Smooth muscle cell of the brain vasculature (primary cell): ENCODE measurements around the gene NUAK1.

Experiments
- DNase-seq: peaks from one replicate; pipeline ENCODE4 v3.0.0-alpha.2; 2012; ENCODE audit warnings: low read depth, low spot score

NUAK1 gene

GRCh38 chr12:106130474-106131113 lies 8.2 kb downstream of the NUAK1 start:
- no peak for DNase-seq

- no peak for DNase-seq
Measured at GRCh38 chr12:106128585-106129328, 10.0 kb downstream of the NUAK1 start.

- no peak for DNase-seq
Measured at GRCh38 chr12:106127338-106128126, 11.2 kb downstream of the NUAK1 start.

- DNase-seq = no peak
Measured at GRCh38 chr12:106126441-106127337, 12.1 kb downstream of the NUAK1 start.

- DNase-seq = no peak
Measured at GRCh38 chr12:106125351-106126095, 13.2 kb downstream of the NUAK1 start.

GRCh38 chr12:106123551-106124081 lies 15.1 kb downstream of the NUAK1 start:
- no peak for DNase-seq

GRCh38 chr12:106123110-106123509 lies 15.6 kb downstream of the NUAK1 start:
- no peak for DNase-seq

- DNase-seq = no peak
Measured at GRCh38 chr12:106122004-106122403, 16.8 kb downstream of the NUAK1 start.

- no peak for DNase-seq
Measured at GRCh38 chr12:106120519-106121105, 18.1 kb downstream of the NUAK1 start.

GRCh38 chr12:106119301-106119700 lies 19.5 kb downstream of the NUAK1 start:
- no peak for DNase-seq

- DNase-seq = no peak
Measured at GRCh38 chr12:106118381-106119130, 20.2 kb downstream of the NUAK1 start.

GRCh38 chr12:106115440-106115839 lies 23.3 kb downstream of the NUAK1 start:
- DNase-seq = no peak

GRCh38 chr12:106114447-106115068 lies 24.2 kb downstream of the NUAK1 start:
- DNase-seq = no peak

GRCh38 chr12:106113824-106114446 lies 24.8 kb downstream of the NUAK1 start:
- no peak for DNase-seq

GRCh38 chr12:106113446-106113823 lies 25.3 kb downstream of the NUAK1 start:
- no peak for DNase-seq

GRCh38 chr12:106113042-106113441 lies 25.7 kb downstream of the NUAK1 start:
- DNase-seq = no peak

- no peak for DNase-seq
Measured at GRCh38 chr12:106112145-106112821, 26.5 kb downstream of the NUAK1 start.
